Activated CD4-positive, alpha-beta T cell treated with anti-CD3 and anti-CD28 coated beads, Interleukin-2, amount 50 U/mL, for 24 hours (primary cell): ENCODE data around the gene NTN1.

Source experiments
- DNase-seq, 2 donors: peaks; one replicate each; pipeline ENCODE4 v3.0.0-alpha.2; 2020; ENCODE audit warnings: low read depth in 1 of 2, low spot score in 1 of 2

The NTN1 gene

DNA sequence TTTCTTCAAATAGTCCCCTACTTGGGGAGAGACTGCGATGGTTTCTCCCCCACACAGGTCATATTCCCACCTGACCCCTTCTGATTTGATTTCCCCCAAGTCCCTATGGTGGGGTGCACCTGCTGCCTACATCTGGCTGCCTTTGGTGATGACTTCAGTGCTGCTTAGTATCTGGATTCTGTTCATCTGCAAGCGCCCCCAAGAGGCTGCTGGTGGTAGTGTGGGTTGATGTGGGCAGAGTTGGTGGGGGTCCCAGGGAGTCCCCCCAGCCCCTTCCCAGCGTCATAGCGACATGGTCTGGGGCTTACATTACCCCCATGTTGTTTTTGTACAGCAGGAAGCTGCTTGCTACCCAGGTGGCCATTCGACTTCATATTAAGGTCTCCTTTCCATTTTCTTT is 99.2 kb downstream of the NTN1 start:
- DNase-seq = no peak

DNA sequence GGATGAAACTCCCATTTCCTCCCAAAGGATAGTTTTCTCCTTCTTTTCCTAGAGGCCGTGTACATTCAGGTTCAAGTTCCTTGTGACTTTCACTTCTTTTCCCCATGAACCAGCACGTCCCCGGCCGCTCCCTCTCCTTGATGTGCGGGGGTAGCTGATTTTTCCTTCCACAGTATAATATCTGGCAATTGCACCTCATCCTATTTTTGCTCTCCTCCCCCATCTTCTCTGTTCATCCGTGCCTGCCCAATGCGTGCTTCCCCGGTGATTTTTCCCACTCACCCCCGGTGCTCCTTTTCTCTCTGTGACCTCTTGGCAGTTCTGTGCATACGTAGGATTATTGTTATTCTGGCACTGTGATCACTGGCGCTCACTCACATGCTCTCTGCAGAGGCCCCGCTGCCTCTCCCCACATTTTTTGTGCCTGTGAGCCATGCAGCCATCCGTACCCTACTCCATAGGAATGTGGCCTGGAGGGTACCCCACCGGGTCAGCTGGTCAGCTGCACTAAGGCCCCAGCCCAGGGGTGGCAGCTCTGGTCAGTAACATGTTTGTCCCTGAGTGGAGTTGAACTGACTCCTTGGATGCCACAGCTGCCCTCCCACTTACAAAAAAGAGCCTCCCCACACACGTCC is 100.0 kb downstream of the NTN1 start:
- no peak for DNase-seq

- DNase-seq = no peak
These were observed 102.6 kb downstream of the NTN1 start for GRCh38 chr17:9123594-9124553.

GRCh38 chr17:9124554-9124935 is 103.2 kb downstream of the NTN1 start:
- DNase-seq = no peak

DNA sequence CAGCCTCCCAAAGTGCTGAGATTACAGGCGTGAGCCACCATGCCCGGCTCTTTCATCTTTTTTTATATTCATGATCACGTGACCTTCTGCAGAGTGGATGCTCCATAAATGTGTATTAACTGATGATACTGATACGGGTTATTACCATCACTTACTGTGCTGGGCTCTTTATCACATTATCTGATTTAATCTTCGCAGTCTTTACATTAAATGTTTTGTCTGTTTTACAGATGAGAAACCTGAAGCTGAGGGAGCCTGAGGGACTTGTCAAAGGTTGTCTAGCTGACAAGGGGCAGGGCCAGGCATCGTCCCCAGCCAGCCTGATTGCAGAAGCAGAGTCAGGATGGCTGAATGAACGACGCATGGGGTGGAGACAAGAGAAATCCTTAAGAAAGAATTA is 104.4 kb downstream of the NTN1 start:
- DNase-seq = no peak

DNA sequence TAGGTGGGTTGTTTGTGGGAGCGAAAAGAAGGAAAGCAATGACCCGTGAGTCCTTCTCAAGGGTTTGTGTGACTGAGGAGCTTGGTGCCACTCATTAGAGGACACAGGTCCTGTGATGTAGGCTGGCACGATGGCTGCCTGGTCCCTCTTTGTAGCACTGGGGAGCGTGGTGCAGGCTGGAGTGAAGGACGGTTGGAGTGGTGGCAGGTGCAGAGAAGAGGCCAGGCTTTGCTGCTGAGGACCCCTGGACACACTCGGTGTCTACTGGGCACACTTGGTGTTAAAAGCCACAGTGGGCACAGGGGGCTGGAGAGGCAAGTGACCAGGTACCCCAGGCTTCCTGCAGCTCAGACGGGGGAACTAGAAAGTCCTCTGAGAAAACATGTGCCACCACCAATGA is 106.0 kb downstream of the NTN1 start:
- DNase-seq = no peak

GRCh38 chr17:9131371-9131770 is 110.1 kb downstream of the NTN1 start:
- DNase-seq = no peak

DNA sequence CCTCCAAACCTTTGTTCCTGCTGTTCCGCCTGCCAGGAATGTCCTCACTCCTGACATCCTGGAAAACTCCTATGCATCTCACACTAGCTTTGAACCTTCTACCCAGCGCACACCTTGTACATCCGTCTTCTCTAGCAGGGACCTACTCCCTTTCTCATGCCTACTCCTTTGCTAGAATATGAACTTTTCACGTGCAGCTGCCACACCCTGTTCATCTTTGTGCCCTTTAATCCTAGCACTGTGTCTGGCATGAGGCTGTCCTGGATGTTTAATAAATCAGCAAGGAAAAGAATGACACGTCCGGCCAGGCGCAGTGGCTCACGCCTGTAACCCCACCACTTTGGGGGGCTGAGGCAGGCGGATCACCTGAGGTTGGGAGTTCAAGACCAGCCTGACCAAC is 111.0 kb downstream of the NTN1 start:
- DNase-seq = no peak

DNA sequence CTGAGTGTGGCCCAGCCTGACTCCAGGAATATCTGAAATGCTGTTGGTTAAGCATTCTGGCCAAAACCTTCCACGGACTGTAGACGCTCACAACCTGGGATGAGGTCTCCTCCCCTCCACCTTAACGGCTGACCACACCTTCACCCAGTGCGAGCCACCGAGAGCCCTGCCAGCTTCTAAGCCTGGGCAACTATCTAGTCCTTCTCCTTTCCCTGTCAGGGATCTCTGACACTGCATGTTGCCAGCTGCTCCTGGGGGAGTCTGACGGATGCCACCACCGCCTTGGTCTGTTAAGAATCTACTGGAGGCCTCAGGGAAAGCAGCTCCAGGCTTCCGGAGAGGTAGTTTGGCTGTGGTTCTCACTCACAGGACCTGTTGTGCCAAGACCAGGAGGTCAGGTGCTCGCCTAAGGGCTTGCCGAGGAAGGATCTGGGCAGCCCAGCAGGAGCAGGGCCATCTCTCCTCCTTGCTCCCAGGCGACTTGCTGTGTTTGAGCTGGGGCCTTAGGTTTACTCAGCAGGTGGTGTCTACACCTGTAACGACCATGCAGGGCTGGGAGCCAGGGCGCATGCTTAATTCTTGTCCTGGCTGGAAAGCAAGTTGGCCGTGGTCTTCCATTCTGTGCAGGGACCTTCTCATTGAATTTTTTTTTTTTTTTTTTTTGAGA is 111.8 kb downstream of the NTN1 start:
- no peak for DNase-seq

DNA sequence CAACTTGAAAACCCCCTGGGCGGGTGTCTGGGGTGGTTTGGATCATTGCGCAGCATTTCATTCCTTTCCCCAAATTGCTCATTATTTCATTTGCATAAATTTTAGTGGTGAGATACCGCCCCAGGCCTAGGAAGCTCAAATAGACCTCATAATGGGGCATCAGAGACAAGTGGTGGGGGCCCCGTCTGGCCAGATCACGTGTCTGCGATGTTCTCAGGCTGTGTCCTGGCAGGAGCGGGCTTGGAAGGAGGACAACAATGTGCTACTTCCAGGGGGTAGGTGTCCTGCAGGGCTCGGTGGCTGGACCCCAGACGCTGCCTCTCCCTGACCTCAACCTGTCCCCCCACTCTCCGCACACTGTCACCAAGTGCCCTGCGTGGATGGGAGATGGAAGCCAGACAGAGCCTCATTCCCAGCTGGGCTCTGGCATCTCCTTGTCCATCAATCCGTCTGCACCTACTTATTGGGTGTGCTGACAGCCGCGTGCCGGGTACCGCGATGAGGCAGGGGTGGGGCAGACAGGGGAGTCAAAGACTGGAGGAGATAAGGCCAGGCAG is 116.9 kb downstream of the NTN1 start:
- no peak for DNase-seq

- DNase-seq = no peak
These were observed 118.4 kb downstream of the NTN1 start for GRCh38 chr17:9139695-9140094.

DNA sequence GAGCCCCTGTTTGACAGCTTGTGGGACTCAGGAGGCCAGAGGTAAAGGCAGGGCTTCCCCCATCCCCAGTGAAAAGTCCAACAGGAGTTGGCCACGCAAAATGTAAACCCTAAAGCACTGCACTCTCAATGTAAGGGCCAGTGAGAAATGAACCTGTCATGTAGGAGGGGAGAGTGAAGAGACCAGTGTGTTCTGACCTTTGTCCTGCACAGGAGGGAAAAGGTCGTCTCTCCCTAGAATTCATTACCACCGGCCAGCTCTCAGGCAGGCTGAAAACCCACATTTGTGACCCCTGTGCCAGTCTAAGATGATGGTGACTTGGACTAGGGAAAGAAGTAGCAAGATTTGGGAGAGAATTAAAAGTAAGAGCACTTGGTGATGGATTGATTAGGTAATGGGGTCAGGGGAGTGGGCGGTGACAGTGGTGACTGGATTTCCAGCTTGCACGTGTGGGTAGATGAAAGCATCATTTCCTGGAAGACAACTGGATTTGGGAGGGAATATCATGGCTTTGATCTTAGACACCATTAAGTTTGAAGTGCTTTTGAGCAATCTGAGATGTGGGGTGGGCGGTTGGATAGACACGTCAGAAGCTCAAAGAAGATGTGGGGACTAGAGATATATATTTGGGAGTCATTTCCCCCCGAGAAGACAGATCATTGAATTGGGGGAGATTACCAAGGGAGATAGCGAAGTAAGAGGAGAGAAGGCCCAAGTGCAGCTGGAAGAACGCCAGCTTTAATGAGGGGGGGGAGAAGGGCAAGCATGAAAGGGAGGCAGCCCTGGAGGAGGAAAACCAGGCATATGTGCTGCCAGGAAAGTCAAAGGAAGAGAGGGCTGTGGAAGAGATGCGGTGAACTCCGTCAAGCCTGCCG is 119.5 kb downstream of the NTN1 start:
- DNase-seq = no peak

DNA sequence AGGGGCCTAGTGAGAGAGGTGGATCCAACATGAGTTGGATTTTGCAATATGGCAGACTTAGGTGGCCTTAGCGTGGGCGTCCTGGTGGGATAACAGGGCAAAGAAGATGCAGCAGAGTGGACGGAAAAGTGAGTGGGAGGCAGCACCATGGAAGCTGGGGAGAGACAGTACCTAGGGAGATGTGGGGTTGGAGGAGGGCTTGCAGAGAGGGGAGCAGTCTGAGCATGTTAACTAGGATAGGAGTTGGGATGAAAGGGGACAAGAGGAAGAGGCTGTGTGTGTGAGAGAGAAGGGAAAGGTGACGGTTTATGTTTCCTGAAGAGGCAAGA is 120.1 kb downstream of the NTN1 start:
- DNase-seq = no peak

DNA sequence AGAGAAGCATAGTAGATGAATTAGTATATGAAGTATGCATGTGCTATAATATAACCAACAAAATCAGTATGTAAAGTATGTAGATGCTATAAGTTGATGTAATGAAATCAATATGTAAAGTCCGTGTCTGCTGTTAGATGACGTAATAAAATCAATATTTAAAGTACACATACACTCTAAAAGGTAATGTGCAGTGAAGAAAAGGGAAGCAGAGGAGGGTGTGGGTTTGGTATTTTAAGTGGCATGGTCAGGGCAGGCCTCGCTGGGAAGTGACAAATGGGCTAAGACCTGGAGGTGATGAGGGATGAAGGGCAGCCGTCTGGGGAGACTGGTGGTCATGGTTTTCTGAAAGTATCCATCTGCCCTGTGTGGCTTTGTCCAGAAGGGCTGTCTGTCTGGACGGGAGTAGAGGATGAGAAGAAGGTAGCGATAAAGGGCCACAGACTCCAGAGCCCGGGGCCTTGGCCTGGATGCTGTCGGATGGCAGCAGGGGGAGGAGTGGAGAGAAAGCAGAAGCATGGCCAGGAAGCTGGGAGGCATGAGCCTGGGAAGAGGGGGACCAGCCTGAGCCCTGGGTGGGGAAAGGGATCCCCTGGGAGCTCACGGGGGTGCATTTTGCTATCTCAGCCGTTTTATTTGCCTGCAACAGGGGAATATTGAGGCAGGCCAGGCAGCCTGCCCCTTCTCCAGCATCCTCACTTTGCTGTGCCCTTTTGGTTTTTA is 121.6 kb downstream of the NTN1 start:
- DNase-seq = no peak

- no peak for DNase-seq
These were observed 123.4 kb downstream of the NTN1 start for GRCh38 chr17:9144502-9145249.

- DNase-seq = no peak
These were observed 124.8 kb downstream of the NTN1 start for GRCh38 chr17:9146064-9146463.

GRCh38 chr17:9148905-9149525 is 127.7 kb downstream of the NTN1 start:
- no peak for DNase-seq

GRCh38 chr17:9150446-9151090 is 129.3 kb downstream of the NTN1 start:
- no peak for DNase-seq

DNA sequence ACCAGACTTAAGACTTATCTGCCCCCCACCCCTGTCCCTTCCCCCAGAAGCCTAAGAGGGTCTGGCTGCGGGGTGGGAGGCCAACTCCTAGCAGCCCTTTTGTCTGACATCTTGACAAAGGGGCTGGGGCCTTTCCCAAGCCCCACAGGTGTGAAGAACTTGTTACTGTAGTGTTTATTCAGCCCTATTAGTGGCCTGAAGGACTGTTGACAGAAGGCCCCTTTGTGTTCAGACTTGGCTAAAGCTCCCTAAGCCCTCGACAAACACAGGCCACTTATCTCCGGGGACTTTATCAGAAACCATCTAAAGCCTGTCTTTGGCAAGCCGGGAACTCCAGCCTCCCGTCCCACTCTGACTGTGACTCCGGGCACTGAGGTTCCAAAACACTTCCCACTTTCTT is 129.8 kb downstream of the NTN1 start:
- no peak for DNase-seq
